ENCODE measurements around the gene CPEB4.

CPEB4 gene

DNA sequence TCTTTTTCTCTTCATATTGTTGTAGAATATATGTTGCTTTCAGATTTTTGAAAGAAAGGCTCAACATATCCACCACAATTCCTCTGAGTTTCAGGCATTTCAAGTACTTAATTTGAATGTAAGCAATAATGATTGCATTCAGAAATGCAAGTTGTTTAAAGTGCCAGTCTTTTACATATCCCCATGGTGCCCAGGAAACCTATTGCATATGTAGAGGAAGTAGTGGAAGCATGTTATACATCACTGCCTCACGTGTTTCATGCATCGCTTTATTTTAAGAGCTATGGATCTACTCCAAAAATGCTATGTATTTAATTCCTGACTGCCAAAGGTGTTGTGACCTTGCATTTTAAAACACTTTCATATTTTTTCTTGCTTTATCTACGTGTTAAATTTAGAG lies 28.1 kb downstream of the CPEB4 start:
- no peak for DNase-seq

DNA sequence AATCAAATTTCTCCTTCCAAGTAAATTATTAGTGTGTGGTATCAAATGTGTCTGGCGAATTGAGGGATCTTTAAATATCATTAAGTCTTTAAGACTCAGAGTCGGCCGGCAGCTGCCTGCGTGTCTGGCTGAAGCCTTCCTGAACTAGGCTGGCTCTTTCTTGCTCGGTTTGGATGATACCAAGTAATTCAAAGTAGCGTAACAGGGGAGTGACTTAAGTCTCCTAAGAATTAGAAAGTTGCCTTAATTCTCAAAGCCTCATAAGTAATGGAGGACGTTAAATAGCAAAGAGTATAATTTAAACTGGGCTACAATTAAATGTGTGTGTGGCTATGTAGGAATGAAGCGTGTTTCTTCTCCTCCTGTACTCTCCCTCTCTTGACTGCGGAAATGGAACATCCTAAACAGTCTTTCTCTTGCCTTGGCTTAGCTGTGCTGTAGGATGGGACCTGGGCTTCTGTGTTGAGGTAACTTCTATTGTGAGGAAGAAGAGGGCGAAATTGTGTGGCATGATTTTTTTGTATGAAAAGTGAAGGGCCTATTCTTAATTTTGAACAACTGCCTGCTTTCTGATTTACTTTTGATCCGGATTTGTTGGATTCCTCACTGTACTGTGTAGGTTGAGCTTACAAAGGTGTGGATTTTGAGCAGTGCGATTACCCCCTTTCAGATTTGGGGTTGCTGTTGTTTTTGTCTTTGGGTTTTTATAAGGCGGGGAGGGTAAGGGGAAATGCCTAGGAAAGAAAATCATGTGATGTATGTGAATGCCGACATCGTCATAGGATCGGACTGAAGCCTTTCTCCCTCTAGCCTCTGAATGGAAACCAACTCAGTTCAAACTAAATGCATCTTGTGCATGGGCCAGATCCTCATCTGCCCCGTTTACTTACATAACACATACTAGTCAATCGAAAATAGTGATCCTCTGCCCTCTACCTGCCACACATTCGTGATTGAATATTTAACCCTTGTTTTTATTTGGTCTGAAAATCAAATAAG lies 29.9 kb downstream of the CPEB4 start:
- DNase-seq: peak; percentile 44

DNA sequence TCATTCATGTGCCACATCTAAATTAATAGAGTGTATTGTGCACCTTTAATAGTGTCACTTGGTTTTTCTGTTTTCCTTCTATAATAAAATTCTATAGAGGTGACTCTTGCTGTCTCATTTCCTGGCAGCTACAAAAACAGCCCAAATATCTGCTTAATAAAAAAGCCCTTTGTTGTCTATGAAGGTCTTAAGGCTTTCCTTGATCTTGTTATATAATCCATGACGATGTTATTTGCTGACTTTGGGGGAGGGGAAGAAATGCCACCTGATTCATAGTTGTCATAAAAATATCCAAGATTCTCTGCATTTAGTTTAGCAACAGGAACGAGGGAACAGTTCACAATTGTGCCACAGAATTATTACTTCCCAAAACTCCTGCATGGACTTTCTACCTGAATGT lies 31.3 kb downstream of the CPEB4 start:
- no peak for DNase-seq

DNA sequence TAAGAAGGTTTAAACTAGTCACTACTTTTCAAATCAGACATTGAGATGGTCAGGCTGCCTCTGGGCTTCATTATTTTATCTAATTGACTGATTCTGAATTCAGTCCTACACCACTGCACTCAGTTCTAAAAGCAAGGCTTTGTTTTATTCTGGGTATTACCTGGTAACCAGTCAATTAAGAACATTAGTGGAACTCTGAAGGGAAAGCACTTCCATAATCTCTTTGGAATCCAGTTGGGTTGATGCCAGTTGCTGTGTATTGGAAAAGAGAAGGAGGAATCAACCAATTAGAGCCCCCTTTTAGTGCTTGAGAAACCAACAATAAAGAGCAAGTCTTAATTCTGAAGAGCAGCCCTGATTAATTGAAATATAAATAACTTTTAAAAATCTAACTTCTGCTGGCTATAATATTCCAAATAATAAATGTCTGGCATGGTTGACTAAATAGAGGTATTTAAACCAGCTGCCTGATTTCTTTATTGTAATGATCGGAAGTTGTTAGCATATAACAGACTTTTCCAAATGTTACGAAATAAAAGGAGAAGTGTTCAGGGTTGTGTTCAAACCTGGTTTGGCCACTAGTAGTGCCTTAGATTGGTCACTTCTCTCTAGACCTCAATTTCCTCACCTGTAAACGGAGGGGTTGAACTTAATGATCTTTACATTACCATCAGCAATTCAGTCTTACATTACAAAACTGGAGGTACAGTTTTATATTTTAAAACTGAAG lies 32.0 kb downstream of the CPEB4 start:
- no peak for DNase-seq

DNA sequence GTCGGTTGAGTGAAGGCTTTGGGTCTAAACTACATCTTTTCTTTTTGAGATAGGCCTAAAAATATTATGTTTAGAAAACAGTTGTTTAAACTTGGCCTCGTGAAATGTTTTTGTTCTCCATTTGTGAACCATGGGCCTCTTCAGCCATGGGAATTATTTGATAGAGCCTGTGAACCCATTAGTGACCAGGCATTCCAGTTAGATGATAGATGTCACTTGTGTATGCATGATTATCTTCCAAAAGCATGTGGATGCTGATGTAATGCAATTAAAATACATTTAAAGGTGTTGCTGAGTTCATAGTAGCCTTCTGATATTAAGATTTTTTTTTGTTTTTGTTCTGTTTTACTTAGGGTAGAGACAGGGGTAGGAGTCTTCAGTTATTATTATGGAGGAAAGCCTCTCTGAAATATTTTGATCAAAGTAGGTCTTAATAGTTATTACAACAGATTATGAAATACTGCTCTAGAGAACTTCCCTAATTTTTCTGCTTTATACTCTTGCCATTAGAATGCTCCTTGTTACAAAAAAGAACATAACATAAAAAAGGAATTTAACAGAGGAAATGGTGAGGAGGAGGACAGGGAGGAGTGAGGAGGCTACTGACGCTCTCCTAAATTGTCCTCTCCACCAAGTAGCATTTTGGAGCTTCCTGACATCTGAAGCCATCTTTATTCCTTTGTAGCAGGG lies 32.9 kb downstream of the CPEB4 start:
- DNase-seq: no peak

DNA sequence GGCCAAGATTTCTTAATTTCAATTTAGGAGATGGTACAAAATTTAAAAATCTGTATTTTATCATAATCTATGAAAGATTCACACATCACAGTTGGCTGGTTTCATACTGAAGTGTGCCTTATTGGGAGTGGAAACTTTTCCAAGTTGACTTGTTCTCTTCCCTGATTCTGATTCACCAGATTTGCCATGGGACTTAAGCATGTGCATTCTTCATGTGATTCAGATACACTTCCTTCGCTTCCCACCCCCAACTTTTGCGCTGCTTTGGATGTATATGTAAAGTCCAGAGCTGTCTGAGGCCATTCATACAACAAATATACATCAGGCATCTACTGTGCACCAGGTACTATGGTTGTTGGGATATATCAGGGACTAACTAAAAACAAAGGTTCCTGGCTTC lies 34.4 kb downstream of the CPEB4 start:
- DNase-seq: no peak

DNA sequence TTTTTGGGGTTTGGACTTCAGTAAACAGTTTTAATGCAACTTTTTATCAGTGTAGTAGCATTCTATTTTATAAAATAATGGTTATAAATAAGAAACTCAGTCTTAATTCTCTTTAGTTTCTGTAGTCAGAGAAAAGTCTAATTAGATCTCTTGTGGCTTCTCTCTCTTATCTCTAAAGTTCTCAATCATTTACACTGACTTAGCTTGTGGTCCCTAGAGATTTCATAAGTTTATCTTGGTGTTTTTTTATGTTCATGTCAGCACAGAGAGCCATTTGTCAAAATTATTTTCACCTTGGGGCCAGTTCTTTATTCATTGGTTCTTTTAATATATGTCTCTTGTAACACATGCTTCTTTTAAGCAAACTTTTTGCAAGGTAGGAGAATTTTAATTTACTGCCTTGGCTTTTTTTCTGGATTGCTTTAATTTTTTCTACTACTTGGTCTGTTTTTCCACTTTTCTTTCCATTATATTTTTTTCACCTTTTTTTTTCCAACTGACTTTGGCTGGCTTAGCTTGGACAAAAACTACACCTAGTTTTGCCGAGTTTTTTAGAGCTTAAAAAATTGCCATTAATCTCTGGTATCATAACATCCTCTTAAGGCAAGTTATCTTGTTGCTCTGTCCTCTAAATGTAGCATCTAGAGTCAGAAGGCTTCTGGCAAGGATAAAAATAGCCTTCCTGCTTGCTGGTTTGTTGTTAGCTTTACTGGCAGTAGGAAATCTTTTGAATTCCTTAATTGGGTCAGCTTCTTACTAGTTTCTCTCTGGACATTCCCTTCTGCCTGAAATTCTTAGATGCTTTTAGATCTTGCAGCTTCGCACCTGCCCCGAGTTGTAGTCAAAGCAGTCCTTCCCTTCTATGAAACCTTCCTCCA lies 35.3 kb downstream of the CPEB4 start:
- no peak for DNase-seq

DNA sequence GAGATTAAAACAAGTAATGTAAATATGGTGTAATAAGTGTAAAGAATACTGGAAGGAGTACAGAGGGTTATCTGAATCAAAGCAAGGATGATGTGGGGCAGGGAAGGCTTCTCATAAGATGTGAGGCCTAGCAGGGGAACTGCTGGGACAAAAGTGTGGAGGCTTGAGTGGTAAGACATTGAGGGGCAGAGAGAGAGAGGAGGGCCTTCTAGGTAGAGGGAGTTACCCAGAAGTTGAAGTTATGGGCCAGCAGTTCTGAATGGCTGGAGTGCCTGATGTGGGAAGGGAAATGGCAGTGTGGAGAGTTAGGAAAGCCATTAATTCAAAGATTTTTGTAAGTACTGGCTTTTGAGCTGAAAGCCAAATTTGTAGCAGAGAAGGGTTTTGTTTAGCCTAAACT lies 36.8 kb downstream of the CPEB4 start:
- no peak for DNase-seq

DNA sequence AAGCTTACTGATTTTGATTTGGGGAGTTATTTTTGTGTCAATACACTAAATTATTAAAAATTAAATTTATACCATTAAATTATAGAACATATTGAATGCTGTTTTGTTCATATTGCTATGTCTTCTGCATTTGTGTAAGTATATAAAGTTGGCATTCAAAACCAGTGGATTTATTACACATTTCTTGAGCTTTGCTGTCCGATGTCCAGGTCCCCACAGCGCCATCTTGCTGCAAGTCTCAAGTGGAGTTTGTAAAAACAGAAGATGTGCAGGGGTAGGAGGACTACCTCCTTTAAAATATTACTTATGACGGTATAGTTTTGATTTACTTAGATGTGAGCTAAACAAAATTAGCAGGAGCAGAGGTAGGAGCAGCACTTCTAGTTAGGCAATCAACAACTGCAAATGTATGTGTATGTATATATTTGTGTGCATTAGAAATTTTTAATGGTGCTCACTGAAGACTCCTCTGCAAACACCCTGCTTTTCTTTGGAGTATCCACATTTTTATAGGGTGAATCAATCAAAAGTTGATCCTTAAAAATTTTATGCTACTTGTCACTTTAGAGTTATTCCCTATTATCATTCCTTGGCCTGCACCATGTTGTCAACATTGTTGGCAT lies 37.4 kb downstream of the CPEB4 start:
- DNase-seq: peak; percentile 46

DNA sequence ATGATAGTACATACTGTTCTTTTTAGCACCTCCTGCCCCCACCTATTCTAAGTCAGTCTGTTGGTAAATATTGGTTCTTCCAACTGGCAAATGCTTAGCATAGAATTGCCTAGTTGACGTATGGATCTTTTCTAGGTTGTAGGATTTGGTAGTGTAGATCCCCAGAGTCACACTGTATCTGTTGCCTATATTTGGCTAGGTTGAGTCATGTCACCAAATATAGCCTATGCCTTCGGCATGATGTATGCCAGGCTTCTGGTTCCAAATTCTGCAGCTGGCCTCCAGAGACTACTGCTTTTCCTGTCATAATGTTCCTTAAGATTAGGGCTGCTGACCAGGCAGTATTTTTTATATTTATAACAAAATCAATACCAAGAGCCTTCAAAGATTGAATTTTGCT lies 38.2 kb downstream of the CPEB4 start:
- no peak for DNase-seq

DNA sequence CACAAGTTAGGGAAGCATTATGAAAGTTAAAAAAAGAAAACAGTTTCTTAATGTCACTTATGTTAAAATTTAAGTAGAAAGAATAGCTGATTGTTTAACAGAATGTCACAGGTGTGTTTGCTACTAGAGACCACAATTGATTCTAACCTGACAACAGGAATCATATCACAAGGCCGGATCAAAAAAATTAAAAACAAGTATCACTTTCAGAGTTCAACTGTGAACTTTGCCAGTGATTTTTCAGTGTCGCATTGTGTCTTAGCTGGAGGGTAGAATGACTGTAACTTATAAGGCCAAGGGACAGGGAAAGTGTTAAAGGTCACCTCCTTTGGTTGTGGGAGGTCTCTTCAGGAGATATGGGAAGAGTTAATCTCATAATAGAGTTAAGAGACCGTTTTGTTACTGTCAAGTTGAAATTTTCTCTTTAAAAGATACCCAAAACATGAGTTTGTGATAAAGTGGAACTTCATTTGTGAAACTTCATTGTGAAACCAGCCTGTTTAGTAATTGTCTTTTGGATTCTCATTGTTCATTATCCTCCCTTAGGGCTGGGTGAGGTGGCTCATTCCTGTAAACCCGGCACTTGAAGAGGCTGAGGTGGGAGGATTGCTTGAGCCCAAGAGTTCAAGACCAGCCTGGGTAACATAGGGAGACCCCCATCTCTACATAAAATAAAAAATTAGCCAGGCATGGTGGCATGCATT lies 40.9 kb downstream of the CPEB4 start:
- DNase-seq: no peak

DNA sequence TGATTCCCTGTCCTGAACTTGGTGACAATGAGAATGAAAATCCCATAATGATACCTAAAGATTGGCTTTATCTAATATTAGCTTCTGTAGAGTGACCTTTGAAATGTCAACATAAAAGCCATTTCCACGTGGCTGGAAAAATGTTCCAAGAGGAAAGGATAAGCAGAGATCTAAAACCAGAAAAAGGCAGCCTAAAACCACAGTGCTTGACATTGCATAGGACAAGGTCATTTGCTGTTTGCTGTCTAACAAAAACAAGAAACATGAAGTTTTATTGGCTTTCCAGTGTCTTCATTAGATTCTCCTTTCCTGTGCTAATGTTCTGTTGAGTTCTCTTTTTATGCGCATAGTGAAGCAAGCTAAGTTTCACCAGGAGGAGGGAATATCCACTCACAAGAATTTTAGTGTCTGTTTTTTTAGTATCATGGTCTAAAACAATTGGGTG lies 44.6 kb downstream of the CPEB4 start:
- no peak for DNase-seq

DNA sequence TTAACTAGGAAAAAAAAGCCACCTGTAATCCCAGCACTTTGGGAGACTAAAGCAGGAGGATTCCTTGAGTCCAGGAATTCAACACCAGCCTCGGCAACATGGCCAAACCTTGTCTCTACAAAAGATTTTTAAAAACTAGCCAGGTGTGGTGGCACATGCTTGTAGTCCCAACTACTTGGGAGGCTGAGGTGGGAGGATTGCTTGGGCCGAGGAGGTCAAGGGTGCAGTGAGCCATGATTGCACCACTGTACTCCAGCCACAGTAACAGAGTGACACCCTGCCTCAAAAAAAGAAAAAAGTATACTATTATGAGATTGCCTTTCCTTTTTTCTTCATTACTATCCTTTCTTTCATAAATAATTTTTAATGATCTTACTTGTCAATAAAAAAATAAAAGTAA lies 45.8 kb downstream of the CPEB4 start:
- no peak for DNase-seq

DNA sequence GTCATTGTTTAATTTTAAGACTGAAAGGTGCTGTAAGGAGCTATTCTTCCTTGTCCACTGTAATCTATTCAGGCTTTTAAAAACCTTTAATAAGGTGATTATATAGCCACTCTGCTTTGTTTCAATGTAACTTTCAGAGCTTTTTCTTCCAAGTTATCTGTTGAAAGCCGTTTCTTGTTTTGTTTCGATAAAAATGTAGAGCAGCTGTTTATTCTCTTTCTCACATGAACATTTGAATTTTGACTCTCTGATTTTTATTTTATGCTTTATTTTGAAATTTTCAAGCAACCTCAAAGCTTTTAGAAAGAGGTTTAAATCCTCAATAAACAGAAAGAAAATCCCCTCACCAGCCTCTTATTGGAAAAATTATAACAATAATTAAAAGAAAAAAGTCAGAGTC lies 47.2 kb downstream of the CPEB4 start:
- no peak for DNase-seq

DNA sequence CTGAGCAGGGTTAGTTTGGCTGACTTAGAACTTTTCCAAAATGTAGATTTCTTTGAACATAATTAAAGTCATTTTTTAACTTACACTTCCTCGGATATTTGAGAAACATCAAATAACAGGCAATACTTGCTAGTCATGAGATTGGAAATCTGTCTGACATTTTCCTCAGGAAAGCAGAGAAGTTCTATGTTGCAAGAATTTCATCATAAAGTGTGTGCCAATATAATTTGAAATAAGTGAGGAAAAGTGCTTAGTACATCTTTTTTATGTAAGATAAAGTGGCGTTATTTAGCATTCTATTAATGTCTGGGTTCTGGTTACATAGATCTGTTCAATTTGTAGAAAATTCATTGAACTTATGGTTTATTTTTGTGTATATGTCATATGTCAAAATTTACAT lies 52.1 kb downstream of the CPEB4 start:
- DNase-seq: no peak

DNA sequence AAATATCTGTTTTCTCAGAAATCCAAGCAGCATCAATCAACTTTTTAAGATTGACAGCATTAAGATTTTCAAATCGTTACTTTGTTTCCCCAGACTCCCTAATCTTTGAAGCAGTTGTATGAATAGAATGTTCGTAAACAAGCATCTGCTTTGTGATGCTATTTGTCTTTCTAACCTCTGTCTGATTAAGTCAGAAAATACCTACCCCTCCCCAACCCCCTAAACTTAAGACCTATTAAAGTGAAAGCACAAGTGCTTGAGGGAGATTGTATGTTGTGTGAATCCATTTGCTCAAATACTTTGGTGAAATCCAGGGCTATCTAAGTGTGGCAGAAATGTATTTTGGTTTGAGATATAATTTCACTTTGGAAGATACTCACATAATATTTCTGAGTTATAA lies 53.0 kb downstream of the CPEB4 start:
- DNase-seq: no peak

DNA sequence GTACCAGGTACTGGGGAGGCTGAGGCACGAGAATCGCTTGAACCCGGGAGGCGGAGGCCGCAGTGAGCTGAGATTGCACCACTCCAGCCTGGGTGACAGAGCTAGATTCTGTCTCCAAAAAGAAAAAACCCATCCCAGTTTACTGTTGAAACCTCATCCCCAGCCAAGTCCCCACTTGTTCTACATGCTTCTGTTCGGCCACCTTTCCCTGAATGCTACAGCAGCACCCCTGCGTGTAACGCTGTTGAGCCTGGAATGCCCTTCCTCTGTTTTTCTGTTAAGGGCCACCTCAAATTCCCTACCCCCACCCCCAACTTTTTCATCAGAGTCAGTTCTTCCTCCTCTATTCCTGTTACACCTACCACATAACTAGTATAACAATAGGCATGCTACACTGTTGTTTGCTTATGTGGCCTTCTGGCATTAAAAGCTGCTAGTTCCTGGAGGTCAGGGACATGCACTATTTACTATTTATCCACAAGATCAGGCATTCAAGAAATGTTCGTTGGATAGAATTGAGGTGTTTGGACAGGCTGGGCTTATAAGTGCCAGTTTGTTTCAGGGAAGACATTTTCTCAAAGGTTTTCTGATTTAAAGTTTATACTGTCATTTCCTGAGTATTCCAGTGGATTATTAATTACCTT lies 53.7 kb downstream of the CPEB4 start:
- DNase-seq: no peak

DNA sequence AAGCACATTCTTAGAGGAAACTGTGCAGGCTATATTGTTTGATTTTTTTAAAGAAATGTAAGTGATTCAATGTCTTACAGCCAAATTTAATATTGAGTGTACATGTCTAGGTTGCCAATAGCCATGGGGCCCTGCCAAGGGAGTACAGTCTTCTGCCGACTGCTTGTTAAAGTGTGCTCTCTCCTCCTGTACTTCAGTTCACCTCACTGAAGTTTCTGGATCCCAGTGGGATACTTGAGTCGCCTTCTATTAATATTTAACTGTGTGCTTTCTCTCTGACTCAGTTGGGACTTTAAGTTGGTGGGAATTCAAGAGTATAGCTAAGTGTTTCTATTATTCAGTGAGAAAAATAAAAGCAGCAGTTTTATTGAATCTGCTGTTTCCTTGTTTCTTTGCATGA lies 56.4 kb downstream of the CPEB4 start:
- DNase-seq: no peak

DNA sequence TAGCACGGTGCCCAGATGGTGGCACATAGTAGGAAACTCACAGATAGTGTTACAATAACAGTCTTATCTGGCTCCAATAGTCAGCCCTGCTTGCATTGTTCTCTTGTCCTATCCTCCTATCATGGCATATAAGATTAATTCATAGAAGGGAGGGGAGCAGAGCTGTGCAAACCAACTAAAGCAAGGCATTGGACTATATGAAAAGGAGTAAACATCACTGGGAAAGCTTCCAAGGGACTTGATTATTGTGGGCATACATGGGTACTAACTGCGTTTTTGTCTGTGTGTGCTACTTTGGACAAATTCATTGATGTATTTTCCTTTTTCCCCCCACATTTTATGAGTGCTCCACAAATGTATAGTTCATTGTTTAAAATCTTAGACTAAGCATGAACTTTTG lies 57.0 kb downstream of the CPEB4 start:
- DNase-seq: no peak

DNA sequence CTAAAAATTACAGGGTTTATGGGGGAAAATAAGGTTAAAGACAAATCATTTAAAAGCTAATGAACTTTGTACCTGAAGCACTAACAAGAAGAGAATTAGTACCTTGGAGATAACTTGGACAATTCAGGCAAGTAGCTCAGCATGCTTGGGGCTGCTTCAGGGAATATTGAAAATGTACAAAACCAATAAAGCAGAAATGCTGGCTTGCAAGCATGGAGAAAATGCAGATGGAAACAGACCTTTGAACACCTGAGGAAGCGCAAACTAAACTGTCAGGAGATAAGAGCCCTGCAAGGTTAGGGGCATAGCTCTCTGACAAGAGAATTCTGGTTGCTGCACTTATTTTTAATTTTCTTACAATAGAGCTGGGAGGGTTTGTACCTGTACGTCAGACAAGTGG lies 58.2 kb downstream of the CPEB4 start:
- DNase-seq: no peak

DNA sequence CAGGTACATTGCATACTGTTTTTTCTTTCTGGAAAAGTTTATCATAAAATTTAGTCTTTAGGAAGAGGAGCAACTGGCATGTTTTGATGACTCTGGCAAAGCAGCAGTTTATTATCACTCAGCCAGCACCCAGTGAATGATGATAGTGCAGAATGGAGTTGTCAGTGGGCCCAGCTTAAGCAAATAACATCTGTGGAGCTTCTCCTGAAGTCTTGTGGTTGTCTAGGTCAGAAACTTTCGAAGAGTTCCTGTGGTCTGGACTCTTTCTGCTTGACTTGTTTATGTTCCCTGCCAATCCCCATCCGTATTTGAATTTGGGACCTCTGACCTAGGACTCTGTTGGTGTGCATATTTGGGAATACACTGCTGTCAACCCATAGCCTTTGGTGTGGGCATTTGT lies 62.7 kb downstream of the CPEB4 start:
- no peak for DNase-seq
